ENCODE data around the gene SLC25A13.

- TF ChIP-seq CTCF (IDR thresholded peaks at IDR 0.05) (no peak), POLR2A (IDR thresholded peaks at IDR 0.05) (no peak), EP300 (IDR thresholded peaks at IDR 0.05) (no peak)
Observed at GRCh38 chr7:96174812-96175211, 147.1 kb downstream of the SLC25A13 start.
